ENCODE data around the gene SDF2. TPM values are rescaled to one million over a fixed set of nuclear protein-coding genes. Genes with fewer than 3 reads are reported as not detected.
"Not testable (repeated sequence)": the region's sequence is repeated elsewhere in the genome, so short reads cannot be mapped to it uniquely, and the experiment has no call there.

SDF2 gene
- total and polyA plus RNA-seq, 5 donors = 29.9 to 38.8 (median 30.6) TPM

GRCh38 chr17:28682655-28683054, 20.9 kb upstream of the SDF2 start:
- ATAC-seq = no peak

GRCh38 chr17:28675980-28676379, 14.3 kb upstream of the SDF2 start:
- Histone ChIP-seq H3K4me3 (ENCODE audit: low read length) (no peak overlapping the region), H3K9me3 (ENCODE audit: control insufficient read depth, low read length) (no peaks in the 10 kb centered on the region), H3K27me3 (ENCODE audit: control insufficient read depth, insufficient read depth) (no peaks in the 10 kb centered on the region), H3K4me1 (ENCODE audit: control insufficient read depth, insufficient read depth, low read length) (no peaks in the 10 kb centered on the region), H3K27ac (ENCODE audit: low read length) (no peak overlapping the region)
- intact Hi-C loops (cut with DNase I) = no loop called here
- ATAC-seq = no peak
- WGBS = 86% methylated on average over 7 of the region's 7 CpGs
- no peak for DNase-seq

More at GRCh38 chr17:28682655-28683054, 20.9 kb upstream of the SDF2 start:
- Histone ChIP-seq H3K4me1 (ENCODE audit: control insufficient read depth, insufficient read depth, low read length) (no peaks in the 10 kb centered on the region), H3K4me3 (ENCODE audit: low read length) (no peak overlapping the region), H3K27ac (ENCODE audit: low read length) (no peak overlapping the region), H3K9me3 (ENCODE audit: control insufficient read depth, low read length) (no peaks in the 10 kb centered on the region), H3K27me3 (ENCODE audit: control insufficient read depth, insufficient read depth) (no peaks in the 10 kb centered on the region)
- peak in 1 of 3 donors; percentile 38 for DNase-seq
- whole genome bisulfite sequencing = 95% methylated on average over 11 of the region's 11 CpGs
- intact Hi-C loops (cut with DNase I) = no loop called here

GRCh38 chr17:28675490-28675889, 13.8 kb upstream of the SDF2 start:
- Histone ChIP-seq H3K27me3 (ENCODE audit: control insufficient read depth, insufficient read depth) (no peaks in the 10 kb centered on the region), H3K4me1 (ENCODE audit: control insufficient read depth, insufficient read depth, low read length) (no peaks in the 10 kb centered on the region), H3K27ac (ENCODE audit: low read length) (no peak overlapping the region), H3K9me3 (ENCODE audit: control insufficient read depth, low read length) (no peaks in the 10 kb centered on the region), H3K4me3 (ENCODE audit: low read length) (no peak overlapping the region)
- DNase-seq (no peak), ATAC-seq (no peak)
- intact Hi-C loops (cut with DNase I) = no loop called here
- 82% methylated on average over 3 of the region's 3 CpGs for WGBS

- Histone ChIP-seq H3K9me3 (ENCODE audit: control insufficient read depth, low read length) (no peaks in the 10 kb centered on the region), H3K27ac (ENCODE audit: low read length) (no peak overlapping the region), H3K4me1 (ENCODE audit: control insufficient read depth, insufficient read depth, low read length) (no peaks in the 10 kb centered on the region), H3K27me3 (ENCODE audit: control insufficient read depth, insufficient read depth) (no peaks in the 10 kb centered on the region), H3K4me3 (ENCODE audit: low read length) (no peak overlapping the region)
- 92% methylated on average over 1 of the region's 1 CpG for WGBS
- ATAC-seq (no peak), DNase-seq (no peak)
- intact Hi-C loops (cut with DNase I) = no loop called here
Measured at GRCh38 chr17:28669918-28670317, 8.2 kb upstream of the SDF2 start.

- no peak overlapping the region for H3K4me3 ChIP-seq (ENCODE audit: low read length)
- no peak overlapping the region for H3K27ac ChIP-seq (ENCODE audit: low read length)
- H3K27me3 ChIP-seq (ENCODE audit: control insufficient read depth, insufficient read depth) = no peaks in the 10 kb centered on the region
- DNase-seq (no peak), ATAC-seq (no peak)
- H3K9me3 ChIP-seq (ENCODE audit: control insufficient read depth, low read length) = no peaks in the 10 kb centered on the region
- intact Hi-C loops (cut with DNase I) = no loop called here
- no peaks in the 10 kb centered on the region for H3K4me1 ChIP-seq (ENCODE audit: control insufficient read depth, insufficient read depth, low read length)
- 76% methylated on average over 1 of the region's 1 CpG for WGBS
Measured at GRCh38 chr17:28667870-28668269, 6.2 kb upstream of the SDF2 start.

- intact Hi-C loops (cut with DNase I) = no loop called here
- no peaks in the 10 kb centered on the region for H3K4me1 ChIP-seq (ENCODE audit: control insufficient read depth, insufficient read depth, low read length)
- H3K27me3 ChIP-seq (ENCODE audit: control insufficient read depth, insufficient read depth) = no peaks in the 10 kb centered on the region
- ATAC-seq = no peak
- no peak overlapping the region for H3K4me3 ChIP-seq (ENCODE audit: low read length)
- H3K27ac ChIP-seq (ENCODE audit: low read length) = no peak overlapping the region
- WGBS = 79% methylated on average over 2 of the region's 2 CpGs
- no peak for DNase-seq
- no peaks in the 10 kb centered on the region for H3K9me3 ChIP-seq (ENCODE audit: control insufficient read depth, low read length)
Measured at GRCh38 chr17:28665994-28666393, 4.3 kb upstream of the SDF2 start.

- Histone ChIP-seq H3K27me3 (ENCODE audit: control insufficient read depth, insufficient read depth) (no peaks in the 10 kb centered on the region), H3K4me1 (ENCODE audit: control insufficient read depth, insufficient read depth, low read length) (no peaks in the 10 kb centered on the region), H3K9me3 (ENCODE audit: control insufficient read depth, low read length) (no peaks in the 10 kb centered on the region), H3K4me3 (ENCODE audit: low read length) (peak overlapping the region; percentile 14), H3K27ac (ENCODE audit: low read length) (no peak overlapping the region)
- no peak for DNase-seq
- intact Hi-C loops (cut with DNase I) = no loop called here
- ATAC-seq = no peak
Measured at GRCh38 chr17:28663723-28664122, 2.0 kb upstream of the SDF2 start.

GRCh38 chr17:28662527-28662829, 772 bp upstream of the SDF2 start:
- Histone ChIP-seq H3K9me3 (ENCODE audit: control insufficient read depth, low read length) (no peaks in the 10 kb centered on the region), H3K27me3 (ENCODE audit: control insufficient read depth, insufficient read depth) (no peaks in the 10 kb centered on the region), H3K4me3 (ENCODE audit: low read length) (peak overlapping the region; percentile 98), H3K4me1 (ENCODE audit: control insufficient read depth, insufficient read depth, low read length) (no peaks in the 10 kb centered on the region), H3K27ac (ENCODE audit: low read length) (peak overlapping the region; percentile 92)
- DNase-seq = no peak
- intact Hi-C loops (cut with DNase I) = no loop called here
- WGBS = 0% methylated on average over 10 of the region's 10 CpGs
- no peak for ATAC-seq

GRCh38 chr17:28659497-28659881, 2.2 kb downstream of the SDF2 start:
- H3K4me3 ChIP-seq (ENCODE audit: low read length); H3K27ac ChIP-seq (ENCODE audit: low read length); H3K9me3 ChIP-seq (ENCODE audit: control insufficient read depth, low read length); ATAC-seq; intact Hi-C loops (cut with DNase I); H3K4me1 ChIP-seq (ENCODE audit: control insufficient read depth, insufficient read depth, low read length); H3K27me3 ChIP-seq (ENCODE audit: control insufficient read depth, insufficient read depth): not testable (repeated sequence)
- peak in 1 of 3 donors; percentile 51 for DNase-seq
- 98% methylated on average over 23 of the region's 23 CpGs for WGBS

GRCh38 chr17:28658766-28659496, 2.8 kb downstream of the SDF2 start:
- intact Hi-C loops (cut with DNase I) = not testable (repeated sequence)

GRCh38 chr17:28658342-28658741, 3.4 kb downstream of the SDF2 start:
- H3K27me3 ChIP-seq (ENCODE audit: control insufficient read depth, insufficient read depth); H3K27ac ChIP-seq (ENCODE audit: low read length); H3K4me1 ChIP-seq (ENCODE audit: control insufficient read depth, insufficient read depth, low read length); DNase-seq; intact Hi-C loops (cut with DNase I); ATAC-seq; H3K9me3 ChIP-seq (ENCODE audit: control insufficient read depth, low read length); H3K4me3 ChIP-seq (ENCODE audit: low read length): not testable (repeated sequence)
- 86% methylated on average over 6 of the region's 8 CpGs for WGBS

More at GRCh38 chr17:28658766-28659496, 2.8 kb downstream of the SDF2 start:
- H3K27me3 ChIP-seq (ENCODE audit: control insufficient read depth, insufficient read depth); H3K9me3 ChIP-seq (ENCODE audit: control insufficient read depth, low read length); H3K27ac ChIP-seq (ENCODE audit: low read length); ATAC-seq; H3K4me3 ChIP-seq (ENCODE audit: low read length); H3K4me1 ChIP-seq (ENCODE audit: control insufficient read depth, insufficient read depth, low read length); DNase-seq: not testable (repeated sequence)
- 98% methylated on average over 46 of the region's 46 CpGs for WGBS

- Histone ChIP-seq H3K27ac (ENCODE audit: low read length) (no peak overlapping the region), H3K9me3 (ENCODE audit: control insufficient read depth, low read length) (no peaks in the 10 kb centered on the region), H3K4me1 (ENCODE audit: control insufficient read depth, insufficient read depth, low read length) (no peaks in the 10 kb centered on the region), H3K27me3 (ENCODE audit: control insufficient read depth, insufficient read depth) (no peaks in the 10 kb centered on the region), H3K4me3 (ENCODE audit: low read length) (no peak overlapping the region)
- intact Hi-C loops (cut with DNase I) = no loop called here
- 89% methylated on average over 5 of the region's 5 CpGs for WGBS
- DNase-seq = no peak
- no peak for ATAC-seq
Measured at GRCh38 chr17:28657756-28658155, 4.0 kb downstream of the SDF2 start.
